Large intestine (tissue), 3 donors: ENCODE results near the gene GIMAP6. TPM values are rescaled to one million over a fixed set of nuclear protein-coding genes. Genes with fewer than 3 reads are reported as not detected.
"Not testable (repeated sequence)": the region's sequence is repeated elsewhere in the genome, so short reads cannot be mapped to it uniquely, and the experiment has no call there.

Experiments
- DNase-seq, 2 donors: peaks; one replicate each; pipeline versions ENCODE4 v3.0.0 to v3.0.0-alpha.2; 2013
- H3K27ac ChIP-seq: one replicate; pipeline ENCODE4 v1.5.1; 2013; ENCODE audit warnings: low read length
- H3K27me3 ChIP-seq: 2 replicates; pipeline ENCODE4 v1.6.1; 2013; ENCODE audit warnings: low read length; ENCODE audit not compliant: control insufficient read depth, insufficient read depth
- H3K36me3 ChIP-seq: 2 replicates; pipeline ENCODE4 v1.6.1; 2013; ENCODE audit warnings: low read length; ENCODE audit not compliant: control insufficient read depth, insufficient read depth
- H3K4me1 ChIP-seq: one replicate; pipeline ENCODE4 v1.6.1; 2013; ENCODE audit warnings: low read length; ENCODE audit not compliant: control insufficient read depth, insufficient read depth
- H3K4me3 ChIP-seq: one replicate; pipeline ENCODE4 v1.5.1; 2013; ENCODE audit warnings: low read length
- H3K9me3 ChIP-seq: one replicate; pipeline ENCODE4 v1.6.1; 2013; ENCODE audit warnings: mild to moderate bottlenecking, low read depth, low read length, moderate library complexity; ENCODE audit not compliant: control insufficient read depth
- WGBS: methylation state at CpG from one replicate; pipeline ENCODE4 v1.1.5; 2013; ENCODE audit warnings: low lambda C conversion rate; ENCODE audit not compliant: insufficient coverage; 5-methylcytosine and 5-hydroxymethylcytosine counted together
- polyA plus RNA-seq: library from polyadenylated mRNA; unstranded; fragments of 120-200 nt; gene quantifications from one replicate; pipeline ENCODE4 v1.2.1, GENCODE V29; 2013

The GIMAP6 gene
- polyA plus RNA-seq, 1 donor, result 10.7 TPM

DNA sequence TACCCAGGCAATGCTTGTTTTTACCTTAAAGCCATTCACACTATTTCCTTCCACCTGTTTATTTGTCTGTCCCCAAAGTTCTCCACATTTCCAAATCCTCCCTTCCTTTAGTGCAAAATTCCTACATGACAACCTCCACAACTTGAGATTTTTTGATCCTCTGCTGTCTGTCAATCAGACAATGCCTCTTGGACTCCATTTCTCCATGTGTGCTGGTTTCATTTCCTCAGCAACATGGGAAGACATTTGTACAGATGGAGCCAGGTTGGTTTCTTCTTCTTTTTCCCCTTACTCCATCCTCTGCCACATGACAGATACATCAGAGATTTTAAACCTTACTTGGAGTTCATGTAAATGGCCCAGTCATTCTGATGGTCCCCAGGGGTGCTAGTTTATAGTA, 34.2 kb upstream of the GIMAP6 start:
- Histone ChIP-seq H3K4me3 (no peak overlapping the region), H3K4me1 (no peaks in the 10 kb centered on the region), H3K36me3 (no peaks in the 10 kb centered on the region), H3K27ac (no peak overlapping the region), H3K27me3 (no peaks in the 10 kb centered on the region), H3K9me3 (no peaks in the 10 kb centered on the region)
- DNase-seq, result no peak

DNA sequence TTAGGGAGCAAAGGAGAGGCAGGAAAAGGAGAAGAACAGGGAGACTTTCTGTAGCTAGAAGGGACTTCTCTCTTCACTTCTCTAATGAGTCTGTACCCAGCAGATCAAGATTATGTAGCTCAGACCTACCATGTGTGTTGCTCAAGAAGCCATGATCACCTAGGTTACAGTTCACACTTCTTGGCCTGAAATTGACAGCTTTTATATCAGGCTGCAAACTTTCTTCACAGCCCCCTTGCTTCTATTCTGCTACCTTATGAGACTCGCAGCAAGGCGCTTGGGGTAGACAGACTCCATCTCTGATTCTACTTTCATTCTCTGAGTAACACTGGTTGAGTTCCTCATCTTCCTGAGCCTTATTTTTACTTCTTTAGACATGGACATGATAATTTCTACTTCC, 33.7 kb upstream of the GIMAP6 start:
- no peak for DNase-seq
- Histone ChIP-seq H3K4me1 (no peaks in the 10 kb centered on the region), H3K27ac (no peak overlapping the region), H3K27me3 (no peaks in the 10 kb centered on the region), H3K4me3 (no peak overlapping the region), H3K9me3 (no peaks in the 10 kb centered on the region), H3K36me3 (no peaks in the 10 kb centered on the region)
- WGBS, result no CpG with 5 or more reads among the region's 2 CpGs

DNA sequence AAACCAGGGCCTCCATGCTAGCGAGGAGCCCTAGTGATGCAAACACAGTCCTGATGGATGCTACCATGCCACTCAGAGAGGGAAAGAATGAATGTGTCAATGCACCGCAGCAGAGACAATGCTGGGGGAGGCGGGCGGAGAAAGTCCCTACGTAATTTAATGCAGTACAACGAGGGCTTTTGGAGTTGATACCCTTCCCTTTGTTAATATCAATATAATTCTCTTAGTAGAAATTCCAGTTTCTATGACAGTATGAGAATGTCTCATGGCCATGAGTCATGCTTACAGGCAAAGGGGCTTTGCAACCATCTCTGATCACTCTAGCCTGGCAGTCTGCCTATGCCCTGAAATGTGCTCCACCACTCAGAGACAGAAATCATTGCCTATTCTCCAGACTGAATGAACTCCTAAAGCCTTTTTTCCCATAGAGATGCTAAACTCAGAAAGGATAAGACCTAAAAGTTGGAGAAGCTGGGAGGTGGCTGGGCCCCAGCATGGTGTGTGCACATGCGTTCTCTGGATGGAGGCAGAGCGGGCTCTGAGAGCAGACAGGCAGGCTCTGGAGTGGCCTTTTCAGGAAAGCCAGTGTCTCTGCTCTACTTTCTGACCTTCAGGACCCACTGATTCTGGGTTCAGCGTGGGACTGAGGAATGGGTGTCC, 33.0 kb upstream of the GIMAP6 start:
- no peak overlapping the region for H3K4me3 ChIP-seq
- H3K36me3 ChIP-seq, result no peaks in the 10 kb centered on the region
- H3K4me1 ChIP-seq, result no peaks in the 10 kb centered on the region
- H3K27me3 ChIP-seq, result no peaks in the 10 kb centered on the region
- H3K9me3 ChIP-seq, result no peaks in the 10 kb centered on the region
- DNase-seq, result no peak
- H3K27ac ChIP-seq, result no peak overlapping the region
- no CpG with 5 or more reads among the region's 9 CpGs for WGBS

DNA sequence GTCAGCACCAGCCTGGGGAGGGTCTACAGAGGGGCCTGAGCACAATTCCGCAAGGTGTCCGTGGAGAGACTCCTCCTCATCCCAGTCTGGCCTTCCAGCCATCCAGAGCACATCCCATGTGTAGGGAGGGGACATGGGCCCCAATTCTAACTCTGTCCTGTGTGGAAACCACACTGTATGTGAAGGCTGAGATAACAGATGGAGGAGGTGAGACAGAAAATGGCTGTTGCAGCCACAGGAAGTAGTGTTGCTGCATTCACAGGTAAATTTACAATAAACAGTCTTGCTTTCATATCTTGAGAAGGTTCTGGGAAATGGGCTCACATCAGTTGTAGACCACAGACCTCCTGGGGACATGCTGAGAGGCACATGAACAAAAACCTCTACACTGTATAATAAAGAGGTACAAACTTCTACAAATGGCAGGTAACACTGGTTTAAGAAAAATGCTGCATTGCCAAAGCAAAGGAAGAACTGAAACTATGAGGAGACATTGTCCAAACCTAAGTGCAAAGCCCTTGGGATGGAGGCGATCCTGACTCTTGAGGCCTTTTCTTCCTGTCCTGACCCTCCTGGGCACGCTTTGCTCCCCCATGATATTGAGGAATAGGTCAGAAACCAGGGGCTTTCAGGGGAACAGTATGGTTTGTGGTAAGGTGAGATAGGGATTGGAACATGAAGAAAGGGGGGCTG, 31.8 kb upstream of the GIMAP6 start:
- no peaks in the 10 kb centered on the region for H3K9me3 ChIP-seq
- WGBS, result no CpG with 5 or more reads among the region's 4 CpGs
- no peak overlapping the region for H3K27ac ChIP-seq
- DNase-seq, result no peak
- no peaks in the 10 kb centered on the region for H3K27me3 ChIP-seq
- H3K4me1 ChIP-seq, result no peaks in the 10 kb centered on the region
- H3K36me3 ChIP-seq, result no peaks in the 10 kb centered on the region
- no peak overlapping the region for H3K4me3 ChIP-seq

DNA sequence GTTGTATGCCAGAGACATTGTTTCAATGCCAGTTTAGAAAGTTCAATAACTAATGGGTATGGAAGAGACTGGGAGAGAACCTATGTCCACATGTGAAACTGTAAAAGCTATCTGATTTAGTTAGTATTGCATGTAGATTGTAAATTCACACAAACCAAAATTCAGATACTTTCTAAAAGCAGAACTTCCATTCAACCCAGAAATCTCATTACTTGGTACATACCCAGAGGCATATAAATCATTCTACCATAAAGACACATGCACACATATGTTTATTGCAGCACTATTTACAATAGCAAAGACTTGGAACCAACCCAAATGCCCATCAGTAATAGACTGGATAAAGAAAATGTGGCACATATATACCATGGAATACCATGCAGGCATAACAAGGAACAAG, 30.6 kb upstream of the GIMAP6 start:
- H3K27ac ChIP-seq, H3K4me3 ChIP-seq, H3K27me3 ChIP-seq, DNase-seq, H3K9me3 ChIP-seq, H3K4me1 ChIP-seq, H3K36me3 ChIP-seq: not testable (repeated sequence)

DNA sequence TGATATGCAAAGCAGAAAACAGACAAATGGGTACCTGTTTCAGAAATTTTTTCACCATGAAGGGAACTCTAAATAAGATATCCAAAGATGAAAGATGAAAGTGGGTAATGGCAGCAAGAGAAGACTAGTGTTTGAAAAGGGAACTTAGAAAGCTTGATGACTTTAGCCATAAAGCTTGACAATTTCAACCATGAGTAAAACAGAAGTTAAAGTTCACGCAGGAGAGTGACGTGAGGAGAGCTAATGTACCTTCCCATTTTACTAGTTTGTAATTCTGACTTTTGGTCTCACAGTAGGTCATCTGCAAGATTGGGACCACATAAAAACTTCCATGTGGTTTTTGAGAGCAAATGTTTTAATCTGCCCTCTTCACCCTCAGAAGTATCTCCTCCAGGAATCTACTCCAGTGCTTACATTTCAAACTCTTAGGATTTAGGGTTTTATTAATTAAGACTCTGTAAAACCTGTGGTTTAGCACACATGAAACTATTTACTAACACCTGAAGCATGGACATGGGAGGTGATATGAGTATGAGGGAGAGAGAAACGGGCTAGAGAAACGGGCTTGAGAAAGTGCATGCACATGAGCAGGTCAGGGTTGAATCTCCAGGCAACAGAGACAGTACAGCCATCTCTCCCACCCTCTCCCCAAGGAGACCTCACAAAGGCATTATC, 28.9 kb upstream of the GIMAP6 start:
- Histone ChIP-seq H3K4me1 (no peaks in the 10 kb centered on the region), H3K9me3 (no peaks in the 10 kb centered on the region), H3K27ac (no peak overlapping the region), H3K4me3 (no peak overlapping the region), H3K27me3 (no peaks in the 10 kb centered on the region), H3K36me3 (no peaks in the 10 kb centered on the region)
- 100% methylated on average over 1 of the region's 4 CpGs for WGBS
- no peak for DNase-seq

DNA sequence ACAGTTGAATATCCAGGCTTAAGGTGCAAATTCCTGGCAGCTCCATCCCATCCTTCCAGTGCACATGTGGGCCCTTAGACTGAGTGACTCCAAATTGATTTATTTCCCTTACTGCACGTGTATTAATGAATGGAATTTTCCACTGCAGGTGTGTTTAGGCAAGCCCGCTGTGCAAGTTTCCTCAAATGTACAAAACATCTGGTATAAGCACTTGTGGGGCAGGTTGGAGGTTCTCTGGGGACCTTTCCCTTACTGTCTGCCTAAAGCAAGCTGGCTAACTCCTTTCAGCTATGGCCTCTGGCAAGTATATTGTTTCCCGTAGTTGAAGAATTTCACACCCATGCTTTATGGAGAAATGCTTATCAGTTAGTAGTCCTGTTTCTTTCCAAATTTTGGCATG, 25.3 kb upstream of the GIMAP6 start:
- H3K9me3 ChIP-seq, result no peaks in the 10 kb centered on the region
- no CpG with 5 or more reads among the region's 3 CpGs for WGBS
- no peak for DNase-seq
- H3K27ac ChIP-seq, result no peak overlapping the region
- H3K4me1 ChIP-seq, result no peaks in the 10 kb centered on the region
- H3K27me3 ChIP-seq, result no peaks in the 10 kb centered on the region
- no peaks in the 10 kb centered on the region for H3K36me3 ChIP-seq
- H3K4me3 ChIP-seq, result no peak overlapping the region

DNA sequence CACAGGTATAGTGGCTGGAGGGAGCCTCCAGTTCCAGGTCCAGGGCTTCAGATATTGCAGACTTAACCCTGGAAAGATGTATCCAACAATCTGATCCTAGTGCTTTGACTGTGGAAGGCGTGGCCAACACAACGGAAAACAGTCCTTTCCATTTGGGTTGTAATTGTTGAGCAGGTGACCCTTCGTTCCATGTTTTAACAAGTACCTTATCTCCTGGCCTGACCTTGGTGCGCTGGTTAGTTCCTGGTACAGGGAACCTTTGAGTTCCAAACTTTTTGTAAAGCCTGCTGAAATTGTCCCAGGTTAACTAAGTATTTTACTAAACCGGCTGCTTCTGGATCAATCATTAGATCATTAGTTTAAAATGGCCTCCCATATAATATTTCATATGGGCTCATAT, 23.9 kb upstream of the GIMAP6 start:
- no peak overlapping the region for H3K27ac ChIP-seq
- H3K27me3 ChIP-seq, result no peaks in the 10 kb centered on the region
- no peak for DNase-seq
- no CpG with 5 or more reads among the region's 5 CpGs for WGBS
- H3K4me1 ChIP-seq, result no peaks in the 10 kb centered on the region
- no peak overlapping the region for H3K4me3 ChIP-seq
- H3K36me3 ChIP-seq, result no peaks in the 10 kb centered on the region
- no peaks in the 10 kb centered on the region for H3K9me3 ChIP-seq

DNA sequence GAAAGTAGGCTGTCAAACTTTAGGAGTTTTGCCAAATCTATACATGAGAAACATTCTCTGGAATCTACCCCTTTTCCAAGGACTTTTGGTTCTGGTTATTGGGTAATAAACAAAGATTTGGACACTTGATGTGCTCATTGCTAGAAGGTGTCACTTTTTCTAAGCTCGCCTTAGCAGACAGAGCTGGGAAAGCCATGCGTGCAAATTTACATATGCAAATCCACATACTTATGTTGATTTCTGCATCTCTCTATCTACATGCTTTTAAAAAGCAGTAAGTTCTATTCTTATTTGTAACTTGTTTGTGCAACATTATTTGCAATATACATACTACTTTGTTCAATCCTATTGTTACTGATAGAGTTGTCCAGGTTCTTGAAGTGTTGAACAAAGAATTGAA, 22.5 kb upstream of the GIMAP6 start:
- no peaks in the 10 kb centered on the region for H3K36me3 ChIP-seq
- no peaks in the 10 kb centered on the region for H3K4me1 ChIP-seq
- no peaks in the 10 kb centered on the region for H3K9me3 ChIP-seq
- H3K27me3 ChIP-seq, result no peaks in the 10 kb centered on the region
- H3K27ac ChIP-seq, result no peak overlapping the region
- H3K4me3 ChIP-seq, result no peak overlapping the region
- DNase-seq, result no peak
- WGBS, result 60% methylated on average over 1 of the region's 2 CpGs

DNA sequence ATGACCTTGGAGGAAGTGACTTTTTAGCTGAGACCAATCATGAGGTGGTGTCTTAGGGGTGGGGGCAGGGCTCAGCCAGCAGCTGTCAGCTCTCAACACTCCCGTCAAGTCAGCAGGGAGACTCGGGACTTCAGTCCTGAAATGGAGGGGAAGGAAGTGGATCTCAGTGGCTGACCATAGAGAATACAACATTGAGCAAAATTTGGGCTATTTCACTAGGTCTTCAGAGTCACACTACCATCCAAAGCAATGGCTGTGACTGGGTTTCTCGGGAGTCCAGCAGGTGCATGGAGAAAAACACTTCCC, 16.8 kb upstream of the GIMAP6 start:
- Histone ChIP-seq H3K36me3 (no peaks in the 10 kb centered on the region), H3K4me1 (no peaks in the 10 kb centered on the region)
- WGBS, result no CpG with 5 or more reads among the region's 3 CpGs

More for the DNA sequence above, 16.8 kb upstream of the GIMAP6 start:
- DNase-seq, result no peak
- H3K9me3 ChIP-seq, result no peaks in the 10 kb centered on the region
- no peaks in the 10 kb centered on the region for H3K27me3 ChIP-seq
- no peak overlapping the region for H3K4me3 ChIP-seq
- H3K27ac ChIP-seq, result no peak overlapping the region
